Skin of body (tissue), 2 donors: ENCODE results near the gene TULP3. TPM values are rescaled to one million over a fixed set of nuclear protein-coding genes. Genes with fewer than 3 reads are reported as not detected.
"Not testable (repeated sequence)": the region's sequence is repeated elsewhere in the genome, so short reads cannot be mapped to it uniquely, and the experiment has no call there.

Experiments used
- DNase-seq: peaks from one replicate; lab custom pipeline; 2025; lab: John Stamatoyannopoulos, UW
- total RNA-seq: library from RNA; depleted of rRNA; stranded (reverse); fragments of >200 nt; gene quantifications from one replicate; pipeline ENCODE4 v1.2.3, GENCODE V29; 2014

The TULP3 gene, protein sequence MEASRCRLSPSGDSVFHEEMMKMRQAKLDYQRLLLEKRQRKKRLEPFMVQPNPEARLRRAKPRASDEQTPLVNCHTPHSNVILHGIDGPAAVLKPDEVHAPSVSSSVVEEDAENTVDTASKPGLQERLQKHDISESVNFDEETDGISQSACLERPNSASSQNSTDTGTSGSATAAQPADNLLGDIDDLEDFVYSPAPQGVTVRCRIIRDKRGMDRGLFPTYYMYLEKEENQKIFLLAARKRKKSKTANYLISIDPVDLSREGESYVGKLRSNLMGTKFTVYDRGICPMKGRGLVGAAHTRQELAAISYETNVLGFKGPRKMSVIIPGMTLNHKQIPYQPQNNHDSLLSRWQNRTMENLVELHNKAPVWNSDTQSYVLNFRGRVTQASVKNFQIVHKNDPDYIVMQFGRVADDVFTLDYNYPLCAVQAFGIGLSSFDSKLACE
- 17.6 TPM for total RNA-seq

DNA sequence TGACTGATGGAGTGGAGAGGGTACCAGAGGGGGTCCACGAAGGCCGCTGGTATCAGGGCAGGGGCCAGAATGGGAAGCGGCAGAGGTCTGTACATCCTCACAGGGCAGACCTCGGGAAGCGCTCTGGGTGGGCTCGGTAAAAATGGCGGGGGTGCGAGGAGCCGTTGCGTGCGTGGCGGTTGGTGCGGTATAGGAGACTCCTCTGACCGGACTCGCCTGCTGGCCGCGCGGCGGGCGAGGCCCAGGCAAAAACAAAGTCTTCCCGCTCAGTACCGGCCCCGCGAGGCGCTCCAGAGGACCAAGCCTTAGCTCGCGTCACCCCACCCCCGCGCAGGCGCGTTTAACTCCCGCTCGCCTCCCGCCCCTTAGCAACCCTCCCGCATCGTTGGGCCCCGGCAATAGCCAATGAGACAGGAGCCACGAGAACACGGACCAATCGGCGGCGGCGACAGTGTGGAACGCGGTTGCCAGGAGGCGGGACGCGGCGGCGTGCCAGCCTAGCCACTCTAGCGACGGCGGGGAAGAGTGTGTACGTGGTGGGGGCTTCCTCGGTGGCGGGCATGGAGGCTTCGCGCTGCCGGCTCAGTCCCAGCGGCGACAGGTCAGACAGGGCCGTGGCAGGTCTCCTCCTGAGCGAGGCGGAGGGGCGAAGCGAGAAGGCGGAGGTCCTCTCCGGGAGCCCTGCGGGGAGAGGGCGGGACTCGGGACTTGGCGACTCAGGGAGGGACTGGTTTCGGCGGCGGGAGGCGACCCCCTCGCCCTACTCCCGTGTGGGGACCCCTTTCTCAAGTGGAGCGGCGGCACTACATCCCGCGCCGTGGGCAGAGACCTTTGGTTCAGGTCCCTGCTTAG is at the start of gene TULP3:
Gene TULP3, plus strand, starts transcription at position 504 of the 852 bp plus-strand sequence. Its CDS starts 57 bp downstream, at position 561.
- peak; percentile 98 for DNase-seq

GRCh38 chr12:2841056-2841650 is 49.5 kb upstream of the TULP3 start:
- DNase-seq: no peak

DNA sequence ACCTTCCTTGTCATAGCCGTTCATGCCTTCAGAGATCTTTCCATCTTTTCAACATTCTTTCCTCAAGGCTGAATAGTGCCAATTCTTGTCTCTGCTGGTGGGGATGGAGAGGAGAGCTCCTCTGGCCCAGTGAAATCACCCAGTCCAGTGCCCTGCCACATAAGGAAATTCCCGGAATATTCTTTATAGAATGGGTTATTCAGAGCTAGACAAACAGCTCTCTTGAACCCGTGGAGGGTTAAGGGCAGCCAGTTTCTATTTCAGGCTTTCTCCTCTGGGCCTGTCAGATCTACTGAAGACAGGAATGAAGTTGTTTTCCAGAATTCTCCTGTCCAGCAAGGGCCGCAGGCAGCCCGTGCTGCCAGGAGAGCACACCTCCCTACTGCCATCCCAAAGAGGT is 47.7 kb upstream of the TULP3 start:
- DNase-seq: no peak

- DNase-seq: no peak
Measured at GRCh38 chr12:2844786-2845185, 45.9 kb upstream of the TULP3 start.

DNA sequence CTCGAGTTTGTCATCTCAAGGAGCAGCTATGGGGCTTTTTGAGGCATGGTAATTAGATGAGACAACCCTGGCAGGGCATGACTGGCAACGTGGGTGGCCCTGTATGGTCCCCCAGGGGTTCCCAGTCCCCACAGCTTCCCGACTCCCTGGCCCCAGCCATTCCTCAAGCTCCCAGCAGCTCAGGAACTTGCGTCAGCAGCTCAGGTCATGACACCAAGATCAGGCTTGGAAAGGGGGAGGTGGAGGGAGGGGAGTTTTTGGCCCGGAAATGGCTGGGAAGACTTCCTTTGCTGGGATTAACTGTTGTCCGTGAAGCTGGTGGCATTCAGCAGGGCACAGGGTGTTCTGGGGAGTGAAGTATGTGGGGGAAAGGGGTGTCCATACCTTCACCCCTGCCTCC is 45.4 kb upstream of the TULP3 start:
- peak; percentile 9 for DNase-seq

- DNase-seq: no peak
Measured at GRCh38 chr12:2851931-2852330, 38.8 kb upstream of the TULP3 start.

- DNase-seq: peak; percentile 51
Measured at GRCh38 chr12:2853626-2854025, 37.1 kb upstream of the TULP3 start.

DNA sequence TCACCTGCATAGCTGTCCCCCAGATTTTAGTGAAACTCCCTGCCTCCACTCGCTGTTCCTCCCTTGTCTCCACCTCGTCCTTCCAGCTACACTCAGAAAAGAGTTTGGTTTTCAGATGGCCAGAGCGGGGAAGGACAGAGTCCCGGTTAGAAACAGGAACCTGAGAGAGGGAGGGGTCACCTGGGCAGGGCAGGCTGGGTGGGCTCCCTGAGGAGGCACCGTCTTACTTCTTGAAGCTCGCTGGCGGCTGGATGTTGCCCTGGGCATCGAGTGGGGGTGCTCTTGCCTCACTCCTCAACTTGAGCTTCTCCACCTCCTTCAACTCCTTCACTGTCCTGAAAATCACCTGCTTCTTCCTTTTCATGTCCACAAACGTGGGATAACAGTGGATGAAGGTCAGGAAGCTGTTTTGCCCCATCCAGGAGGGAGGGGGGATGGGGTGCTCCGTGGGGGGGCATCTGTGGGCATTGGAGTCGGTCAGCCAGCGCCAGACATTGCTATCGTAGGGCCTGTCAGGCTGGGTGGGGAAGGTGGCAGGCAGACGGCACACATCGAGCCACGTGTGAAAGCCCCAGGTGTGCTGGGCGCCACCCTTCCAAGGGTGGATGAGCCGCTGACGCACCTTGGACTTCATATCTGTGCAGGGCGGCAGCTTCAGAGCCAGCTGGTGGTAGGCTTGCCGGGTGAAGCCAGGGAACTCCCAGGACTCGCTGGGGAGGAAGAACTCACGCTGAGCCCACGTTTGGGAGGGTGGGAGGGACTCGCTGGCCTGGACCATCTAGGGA is 35.8 kb upstream of the TULP3 start:
- no peak for DNase-seq

DNA sequence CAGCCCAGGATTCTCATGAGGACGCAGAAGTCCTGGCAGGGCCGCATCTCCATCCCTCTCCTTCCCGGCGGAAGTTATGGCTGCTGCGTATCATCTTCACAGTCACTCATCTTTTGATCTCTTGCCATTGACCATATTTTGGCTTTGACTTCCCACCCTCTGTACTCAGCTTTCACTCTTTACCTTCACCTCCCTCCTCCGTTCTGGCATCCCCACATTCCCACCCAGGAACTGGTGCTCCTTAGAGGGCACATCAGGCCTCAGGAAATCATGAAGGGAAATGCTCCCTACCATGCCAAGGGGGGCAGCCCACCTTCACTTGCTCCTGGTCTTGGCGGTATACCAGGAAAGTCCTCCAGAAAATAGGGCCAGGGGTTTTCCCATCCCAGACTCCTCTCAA is 35.1 kb upstream of the TULP3 start:
- DNase-seq: no peak

- no peak for DNase-seq
Measured at GRCh38 chr12:2856051-2856450, 34.6 kb upstream of the TULP3 start.

DNA sequence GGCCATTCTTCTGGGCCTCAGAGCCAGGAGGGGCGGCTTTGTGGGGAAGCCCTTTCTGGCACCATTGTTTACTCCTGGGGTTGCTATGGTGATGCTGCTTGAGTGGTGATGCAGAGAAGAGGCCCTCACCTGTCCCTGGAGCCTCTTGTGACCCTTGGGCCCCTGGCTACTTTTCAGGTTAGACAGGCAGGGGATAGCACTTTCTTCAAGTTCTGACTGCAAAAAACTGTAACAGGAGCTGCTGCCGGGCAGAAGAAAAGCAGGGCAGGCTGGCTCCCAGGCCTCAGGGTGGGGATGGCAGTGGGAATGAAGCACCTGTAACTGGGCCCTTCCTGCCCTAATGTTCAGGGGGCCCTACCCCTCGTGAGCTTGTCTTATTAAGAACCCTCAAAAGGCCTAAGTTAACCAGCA is 33.7 kb upstream of the TULP3 start, which contains the start of gene TEX52:
Gene TEX52, minus strand, starts transcription at position 19 of the 411 bp plus-strand sequence. Its CDS starts 13 bp downstream, at position 6.
- no peak for DNase-seq

- DNase-seq: no peak
Measured at GRCh38 chr12:2857576-2857975, 33.1 kb upstream of the TULP3 start.

DNA sequence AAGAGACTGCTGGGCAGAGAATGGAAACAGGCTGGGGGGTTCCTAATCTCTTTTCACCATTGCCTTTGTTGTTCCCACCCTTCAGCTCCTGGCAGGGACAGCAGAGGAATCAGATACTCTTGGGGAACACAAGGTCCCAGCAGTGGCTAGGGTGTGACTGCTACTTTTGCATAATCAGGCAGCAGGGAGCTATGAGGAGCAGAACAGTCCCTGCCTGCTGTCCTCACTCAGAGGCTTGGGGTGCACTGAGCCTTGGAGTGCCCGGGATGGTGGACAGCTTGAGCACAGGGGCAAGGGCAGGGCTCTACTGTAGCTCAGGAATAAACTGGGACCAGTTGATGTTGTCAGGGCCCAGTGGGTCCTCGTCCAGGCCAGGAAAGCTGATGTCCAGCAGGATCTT is 32.4 kb upstream of the TULP3 start:
- no peak for DNase-seq

GRCh38 chr12:2858944-2859421 is 31.7 kb upstream of the TULP3 start:
- DNase-seq: no peak

- DNase-seq: no peak
Measured at GRCh38 chr12:2860170-2860569, 30.5 kb upstream of the TULP3 start.

- no peak for DNase-seq
Measured at GRCh38 chr12:2862876-2863275, 27.8 kb upstream of the TULP3 start.

DNA sequence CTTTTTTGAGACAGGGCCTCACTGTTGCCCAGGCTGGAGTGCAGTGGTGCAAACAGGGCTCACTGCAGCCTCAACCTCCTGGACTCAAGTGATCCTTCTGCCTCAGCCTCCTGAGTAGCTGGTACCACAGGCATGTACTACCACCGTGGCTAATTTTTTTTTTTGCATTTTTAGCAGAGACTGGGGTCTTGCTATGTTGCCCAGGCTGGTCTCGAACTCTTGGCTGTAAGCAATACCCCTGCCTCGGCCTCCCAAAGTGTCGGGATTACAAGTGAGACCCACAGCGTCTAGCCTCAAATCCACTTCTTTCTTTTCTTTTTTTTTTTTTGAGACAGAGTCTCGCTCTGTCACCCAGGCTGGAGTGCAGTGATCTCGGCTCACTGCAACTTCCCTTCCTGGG is 27.3 kb upstream of the TULP3 start:
- DNase-seq: not testable (repeated sequence)

- no peak for DNase-seq
Measured at GRCh38 chr12:2864198-2864597, 26.5 kb upstream of the TULP3 start.

- DNase-seq: not testable (repeated sequence)
Measured at GRCh38 chr12:2868986-2869632, 21.6 kb upstream of the TULP3 start.

DNA sequence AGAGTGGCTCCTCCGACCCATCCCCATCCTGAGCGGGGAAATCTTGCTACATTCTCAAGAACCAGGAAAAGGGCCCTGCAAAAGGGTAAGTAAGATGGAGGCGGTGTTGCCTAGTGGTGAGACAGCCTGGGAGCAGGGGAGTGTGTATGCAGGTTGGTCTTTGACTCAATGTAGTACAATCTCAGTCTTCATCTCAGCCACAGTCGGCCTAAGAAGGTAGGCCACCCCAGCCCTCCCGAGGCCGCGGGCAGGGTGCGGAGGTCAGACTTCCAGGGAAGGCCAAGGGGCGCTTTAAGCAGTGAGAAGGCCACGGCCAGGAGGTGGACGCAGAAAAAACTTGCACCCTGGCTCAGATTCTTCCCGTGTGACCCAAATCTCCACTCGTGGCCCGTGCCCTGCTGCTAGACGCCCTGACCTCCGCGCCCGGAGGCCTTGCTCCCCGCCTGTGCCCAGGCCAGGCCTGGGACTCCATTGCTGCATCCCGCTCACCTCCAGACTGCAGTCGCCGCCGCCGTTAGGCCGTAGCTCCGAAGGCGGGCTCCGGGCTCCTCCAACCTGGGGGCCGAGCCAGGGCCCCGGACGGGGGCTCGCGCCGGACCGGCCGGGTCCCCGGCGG is 14.2 kb upstream of the TULP3 start:
- no peak for DNase-seq
